LNCaP clone FGC (cell line): Measurements from ENCODE around the gene SPAG7.
A peak's percentile ranks its signal among the peaks of the same experiment; 100 is the strongest.

ENCODE experiments used
- DNase-seq: peaks from one replicate; pipeline ENCODE4 v3.0.0-alpha.2; 2011; ENCODE audit warnings: low read depth
- H3K4me3 ChIP-seq: 2 replicates; pipeline ENCODE4 v1.5.1; 2011; ENCODE audit warnings: mild to moderate bottlenecking, low read depth, low read length, control low read depth
- TF ChIP-seq, protein P1 (sequence below): IDR thresholded peaks from 2 replicates; pipeline ENCODE4 v1.5.1; 2012; ENCODE audit warnings: mild to moderate bottlenecking; ENCODE audit not compliant: control insufficient read depth, insufficient read depth; ENCODE audit errors: extremely low read depth

The SPAG7 gene

GRCh38 chr17:4969047-4969550, 1.5 kb upstream of the SPAG7 start:
- TF ChIP-seq, protein P1, sequence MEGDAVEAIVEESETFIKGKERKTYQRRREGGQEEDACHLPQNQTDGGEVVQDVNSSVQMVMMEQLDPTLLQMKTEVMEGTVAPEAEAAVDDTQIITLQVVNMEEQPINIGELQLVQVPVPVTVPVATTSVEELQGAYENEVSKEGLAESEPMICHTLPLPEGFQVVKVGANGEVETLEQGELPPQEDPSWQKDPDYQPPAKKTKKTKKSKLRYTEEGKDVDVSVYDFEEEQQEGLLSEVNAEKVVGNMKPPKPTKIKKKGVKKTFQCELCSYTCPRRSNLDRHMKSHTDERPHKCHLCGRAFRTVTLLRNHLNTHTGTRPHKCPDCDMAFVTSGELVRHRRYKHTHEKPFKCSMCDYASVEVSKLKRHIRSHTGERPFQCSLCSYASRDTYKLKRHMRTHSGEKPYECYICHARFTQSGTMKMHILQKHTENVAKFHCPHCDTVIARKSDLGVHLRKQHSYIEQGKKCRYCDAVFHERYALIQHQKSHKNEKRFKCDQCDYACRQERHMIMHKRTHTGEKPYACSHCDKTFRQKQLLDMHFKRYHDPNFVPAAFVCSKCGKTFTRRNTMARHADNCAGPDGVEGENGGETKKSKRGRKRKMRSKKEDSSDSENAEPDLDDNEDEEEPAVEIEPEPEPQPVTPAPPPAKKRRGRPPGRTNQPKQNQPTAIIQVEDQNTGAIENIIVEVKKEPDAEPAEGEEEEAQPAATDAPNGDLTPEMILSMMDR: no peak
- DNase-seq: no peak
- no peak overlapping the region; the same call in 1 of the 2 replicates for H3K4me3 ChIP-seq

- DNase-seq: no peak
- TF ChIP-seq, protein P1: no peak
Measured at GRCh38 chr17:4968486-4969046, 949 bp upstream of the SPAG7 start.

DNA sequence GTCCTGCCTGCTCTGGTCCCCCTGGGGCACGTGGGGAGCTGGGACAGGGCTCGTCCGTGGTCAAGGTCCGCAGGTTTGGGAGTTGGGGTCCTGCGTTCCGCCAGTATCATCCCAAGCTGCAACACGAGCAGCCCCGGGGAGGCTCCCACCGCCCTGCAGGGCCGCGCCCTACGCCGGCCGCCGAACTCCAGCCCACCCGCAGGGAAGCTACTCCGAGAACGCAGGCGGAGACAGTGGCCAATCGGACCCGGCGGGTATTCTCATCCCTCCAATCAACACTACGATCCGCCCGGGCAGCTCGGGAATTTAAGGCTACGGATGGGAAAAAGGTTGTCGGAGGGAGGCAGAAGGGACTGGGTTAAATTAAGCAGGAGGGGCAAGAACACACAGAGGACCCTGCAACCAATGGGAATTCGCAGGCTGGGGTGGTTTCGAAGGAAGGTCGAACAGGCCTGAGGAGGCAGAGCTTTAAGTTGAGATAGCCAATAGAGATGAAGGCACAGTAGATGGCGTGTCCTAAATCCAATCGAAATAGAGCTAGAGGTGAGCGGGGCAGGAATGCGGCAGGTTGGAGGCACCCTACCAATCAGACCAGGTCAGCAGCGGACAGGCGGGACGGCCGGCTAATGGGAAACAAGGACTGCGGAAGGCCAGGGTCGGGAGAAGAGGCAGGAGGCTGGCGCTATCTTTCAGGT, 626 bp downstream of the SPAG7 start:
- peak overlapping the region; percentile 80 for H3K4me3 ChIP-seq
- TF ChIP-seq, protein P1: no peak
- peak; percentile 100 for DNase-seq

More at GRCh38 chr17:4968486-4969046, 949 bp upstream of the SPAG7 start:
- H3K4me3 ChIP-seq: peak overlapping the region; percentile 80

DNA sequence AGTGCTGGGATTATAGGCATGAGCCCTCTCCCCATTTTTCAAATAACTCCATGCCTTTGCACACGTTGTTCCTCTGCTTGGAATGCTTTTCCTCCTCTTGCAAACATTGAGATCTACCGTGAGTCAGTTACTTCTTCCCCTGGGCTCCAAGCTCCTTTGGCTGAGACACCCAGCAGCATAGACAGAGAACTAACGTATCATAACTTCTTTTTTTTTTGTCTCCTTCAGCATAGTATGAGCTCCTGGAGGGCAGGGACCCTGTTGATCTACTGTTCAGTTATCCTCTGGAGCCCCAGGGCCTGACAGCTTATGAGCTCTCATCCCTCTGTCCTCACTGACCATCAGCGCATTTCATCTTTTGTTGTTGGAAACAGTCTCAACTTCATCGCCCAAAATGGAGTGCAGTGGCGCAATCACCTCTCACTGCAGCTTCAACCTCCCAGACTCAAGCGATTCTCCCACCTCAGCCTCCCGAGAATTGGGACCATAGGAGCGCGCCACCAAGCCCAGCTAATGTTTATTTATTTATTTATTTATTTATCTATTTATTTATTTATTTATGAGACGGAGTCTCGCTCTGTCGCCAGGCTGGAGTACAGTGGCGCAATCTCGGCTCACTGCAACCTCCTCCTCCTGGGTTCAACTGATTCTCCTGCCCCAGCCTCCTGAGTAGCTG, 2.2 kb downstream of the SPAG7 start:
- H3K4me3 ChIP-seq: no peak overlapping the region
- no peak for DNase-seq
- TF ChIP-seq, protein P1: no peak

DNA sequence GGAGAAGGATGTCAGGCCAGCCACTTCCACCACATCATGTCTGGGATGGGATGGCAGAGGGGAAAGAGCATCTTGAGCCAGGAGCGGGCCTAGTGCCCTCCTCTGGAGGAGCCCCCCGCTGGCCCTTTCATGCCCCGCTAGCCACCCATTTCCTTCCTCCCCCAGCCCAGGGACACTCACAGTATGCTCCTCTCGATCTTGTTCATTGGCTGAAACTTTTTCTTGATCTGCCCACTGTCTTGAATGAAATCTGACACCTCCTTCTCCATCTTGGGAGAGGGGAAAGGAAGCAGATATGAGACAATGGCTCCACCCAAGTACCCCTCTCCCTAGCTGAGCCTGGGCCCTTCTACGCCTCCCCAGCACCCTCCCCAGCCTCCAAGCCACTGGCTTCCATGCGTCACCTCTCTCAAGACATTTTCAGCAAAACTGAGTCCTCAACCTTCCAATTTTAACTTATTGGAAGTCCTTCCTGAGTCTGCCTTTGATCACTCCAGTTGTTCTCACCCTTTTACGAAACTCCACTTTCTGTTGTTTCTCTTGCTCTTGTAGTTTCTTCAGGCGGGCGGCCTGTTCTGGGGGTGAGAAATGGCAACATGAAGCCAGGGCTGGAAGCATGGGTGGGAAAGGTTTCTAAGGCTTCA, 7.2 kb downstream of the SPAG7 start:
- TF ChIP-seq, protein P1: no peak
- no peak overlapping the region for H3K4me3 ChIP-seq
- DNase-seq: no peak

DNA sequence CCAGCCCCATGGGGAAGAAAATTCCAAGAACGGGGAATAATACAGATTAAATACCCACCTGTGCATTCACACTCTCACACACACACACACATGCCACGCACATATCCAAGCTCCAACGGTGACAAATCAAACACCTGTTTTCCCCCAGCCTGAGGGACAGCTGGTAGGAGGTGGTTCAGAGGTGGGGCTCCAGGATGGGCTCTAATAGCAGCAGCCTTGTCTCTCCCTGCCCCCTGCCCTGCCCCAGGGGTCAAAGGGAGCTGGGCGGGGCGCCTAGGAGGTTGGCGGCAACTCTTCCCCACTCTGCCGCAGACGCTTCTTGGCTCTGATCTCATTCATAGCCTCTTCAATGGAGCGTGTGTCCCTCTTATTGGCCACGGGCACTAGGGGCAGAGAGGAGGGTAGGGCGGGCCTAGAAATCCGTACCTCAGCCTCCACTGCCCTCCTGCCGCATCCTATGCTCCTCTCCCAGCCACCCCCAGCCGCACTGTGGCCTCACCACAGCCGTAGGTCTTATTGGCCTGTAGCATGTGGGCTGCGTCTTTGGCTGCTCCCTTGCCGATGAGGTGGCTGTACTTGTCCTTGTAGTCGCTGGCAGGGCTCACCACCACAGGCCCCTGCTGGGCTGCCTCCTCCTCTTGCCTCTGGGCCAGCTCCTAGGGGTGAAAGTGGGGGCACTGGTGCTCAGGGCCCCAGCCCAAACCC, 8.2 kb downstream of the SPAG7 start:
- H3K4me3 ChIP-seq: no peak overlapping the region
- TF ChIP-seq, protein P1: no peak
- DNase-seq: no peak
